HepG2 (cell line): Measurements from ENCODE around the gene CSRNP3. TPM values are rescaled to one million over a fixed set of nuclear protein-coding genes. Genes with fewer than 3 reads are reported as not detected.

Experiments used
- ATAC-seq: fragments of 200-7000 bp; cut with Tn5 transposase; 3 replicates; pipeline ENCODE4 v1.9.1; 2020; ENCODE audit warnings: mild to moderate bottlenecking, moderate library complexity
- BruUV-seq: library from RNA; stranded (reverse); fragments of 400-500 nt; replicated peaks from 2 replicates; lab custom pipeline; 2021; lab: Mats Ljungman, UMichigan
- CTCF ChIA-PET: fragments of 300-600 bp; formaldehyde crosslinking; extraction: SDS; loops from one replicate; lab custom pipeline; 2021; ENCODE audit warnings: low total read pairs, inconsistent platforms, low intra/inter-chr PET ratio; lab: Yijun Ruan, JAX
- POLR2A ChIA-PET: fragments of 350-600 bp; sonication (Branson Sonifier 250); formaldehyde crosslinking; loops from one replicate; lab custom pipeline; 2020; ENCODE audit warnings: antibody characterized with exemption, inconsistent platforms; lab: Yijun Ruan, JAX
- DNase-seq: peaks from one replicate; pipeline ENCODE4 v3.0.0-alpha.2; 2015; ENCODE audit warnings: low spot score
- FAIRE-seq: peaks from 3 replicates; lab custom pipeline; 2011; peaks lifted over from hg19 to GRCh38; lab: Jason Lieb, UNC
- H2AFZ ChIP-seq: one replicate; pipeline ENCODE4 v1.6.1; 2011; ENCODE audit warnings: low read length, inconsistent platforms
- H3K27ac ChIP-seq: fragments of 300-600 bp; 3 replicates; pipeline ENCODE4 v1.8.0; 2011; ENCODE audit warnings: mixed run types, mild to moderate bottlenecking, mixed read lengths, low read length, inconsistent platforms; ENCODE audit not compliant: insufficient read depth; ENCODE audit errors: extremely low read length
- H3K27me3 ChIP-seq, 2 experiments: fragments of 200-600 bp in 1 of 2; 2 replicates in 1 of 2; 3 replicates in 1 of 2; pipeline versions ENCODE4 v1.6.0 to v1.8.0; 2011; ENCODE audit warnings: low read length in 2 of 2, mild to moderate bottlenecking in 2 of 2, moderate library complexity in 2 of 2, inconsistent platforms in 1 of 2; ENCODE audit not compliant: insufficient read depth in 2 of 2, control insufficient read depth in 1 of 2
- H3K36me3 ChIP-seq, 2 experiments: fragments of 200-600 bp in 1 of 2; replicated peaks in 1 of 2; 2 replicates in 1 of 2; 3 replicates in 1 of 2; pipeline versions ENCODE4 v1.5.1 to v1.8.0; 2011; ENCODE audit warnings: low read length in 2 of 2, inconsistent platforms in 1 of 2; ENCODE audit not compliant: insufficient read depth in 2 of 2, control insufficient read depth in 1 of 2
- H3K4me1 ChIP-seq: 2 replicates; pipeline ENCODE4 v1.5.1; 2012; ENCODE audit warnings: low read length, inconsistent platforms; ENCODE audit not compliant: insufficient read depth
- H3K4me2 ChIP-seq: 2 replicates; pipeline ENCODE4 v1.6.0; 2011; ENCODE audit warnings: low read depth, low read length, inconsistent platforms
- H3K4me3 ChIP-seq, 3 experiments: fragments of 200-600 bp in 1 of 3; sonication (generic), shearing (Covaris generic) in 1 of 3; replicated peaks in 1 of 3; 2 replicates each; pipeline ENCODE4 v1.5.1; 2011 to 2016; ENCODE audit warnings: low read length in 3 of 3, inconsistent platforms in 2 of 3, low read depth in 2 of 3, mild to moderate bottlenecking in 2 of 3, control low read depth in 1 of 3, mixed read lengths in 1 of 3; ENCODE audit not compliant: insufficient read depth in 1 of 3
- H3K79me2 ChIP-seq: one replicate; pipeline ENCODE4 v1.6.1; 2011; ENCODE audit warnings: low read length, inconsistent platforms; ENCODE audit not compliant: insufficient read depth
- H3K9ac ChIP-seq: 2 replicates; pipeline ENCODE4 v1.6.0; 2011; ENCODE audit warnings: mild to moderate bottlenecking, low read depth, low read length, inconsistent platforms; ENCODE audit not compliant: insufficient read depth
- H3K9me3 ChIP-seq: 2 replicates; pipeline ENCODE4 v1.5.1; 2012; ENCODE audit warnings: mild to moderate bottlenecking, low read length
- H4K20me1 ChIP-seq: 2 replicates; pipeline ENCODE4 v1.6.0; 2011; ENCODE audit warnings: inconsistent platforms, mild to moderate bottlenecking, low read length, moderate library complexity; ENCODE audit not compliant: insufficient read depth
- ESRRA ChIP-seq: sonication (generic); formaldehyde crosslinking; IDR thresholded peaks from 2 replicates; pipeline ENCODE4 v1.5.1; 2020; ENCODE audit warnings: mild to moderate bottlenecking, low read depth, missing genetic modification reagents
- HINFP ChIP-seq: sonication (generic); formaldehyde crosslinking; IDR thresholded peaks from 2 replicates; pipeline ENCODE4 v1.4.0; 2020; ENCODE audit warnings: low read depth, mild to moderate bottlenecking, missing genetic modification reagents
- NFE2 ChIP-seq: sonication (generic); formaldehyde crosslinking; IDR thresholded peaks from 2 replicates; pipeline ENCODE4 v1.4.0; 2020; ENCODE audit warnings: missing genetic modification reagents
- POLR2AphosphoS5 ChIP-seq: IDR thresholded peaks from 2 replicates; pipeline ENCODE4 v1.6.1; 2012; ENCODE audit warnings: low read depth, low read length
- TEAD3 ChIP-seq: optimal IDR thresholded peaks from 2 replicates; pipeline ENCODE3; 2016; ENCODE audit warnings: borderline replicate concordance
- XBP1 ChIP-seq: sonication (generic); formaldehyde crosslinking; IDR thresholded peaks from 2 replicates; pipeline ENCODE4 v1.5.0; 2020; ENCODE audit warnings: missing genetic modification reagents
- ZNF256 ChIP-seq: sonication (generic); formaldehyde crosslinking; conservative IDR thresholded peaks from 2 replicates; pipeline ENCODE4 v1.4.0; 2020; ENCODE audit warnings: missing genetic modification reagents
- ZNF282 ChIP-seq: fragments of 450-650 bp; IDR thresholded peaks from 2 replicates; pipeline ENCODE4 v1.6.1; 2018; ENCODE audit not compliant: partially characterized antibody
- ZNF367 ChIP-seq: sonication (generic); formaldehyde crosslinking; IDR thresholded peaks from 2 replicates; pipeline ENCODE4 v1.4.0; 2020; ENCODE audit warnings: missing genetic modification reagents, borderline replicate concordance
- ZNF468 ChIP-seq: sonication (generic); formaldehyde crosslinking; IDR thresholded peaks from 2 replicates; pipeline ENCODE4 v1.8.0; 2022; ENCODE audit warnings: mild to moderate bottlenecking, moderate library complexity, missing genetic modification reagents
- ZNF598 ChIP-seq: sonication (generic); formaldehyde crosslinking; IDR thresholded peaks from 2 replicates; pipeline ENCODE4 v1.5.1; 2020; ENCODE audit warnings: mild to moderate bottlenecking, missing genetic modification reagents, borderline replicate concordance
- WGBS: methylation state at CpG from one replicate; pipeline ENCODE4 v1.1.6; 2017; ENCODE audit warnings: low lambda C conversion rate; 5-methylcytosine and 5-hydroxymethylcytosine counted together
- in situ Hi-C: cut with HindIII; loops from 2 replicates; pipeline ENCODE4 v1.10.0; 2017; ENCODE audit warnings: low pct_unique_long_range_greater_than_20kb; ENCODE audit not compliant: extremely low pct_ligation_motif_present
- intact Hi-C: fragments of 100-400 bp; cut with micrococcal nuclease; formaldehyde crosslinking; loops from one replicate; pipeline ENCODE4 v1.10.0; 2022; ENCODE audit not compliant: unreplicated experiment
- polyA plus RNA-seq, 8 experiments: library from polyadenylated mRNA; depleted of rRNA in 3 of 8; stranded (reverse) in 7 of 8; unstranded in 1 of 8; fragments of >200 nt; fragmentation: Illumina TruSeq in 4 of 8; extraction: Trizol in 4 of 8; gene quantifications; 2 replicates each; pipeline versions ENCODE4 v1.2.1 to v1.2.3, GENCODE V29; 2011 to 2016; ENCODE audit warnings: low read depth in 4 of 8, missing spikeins in 1 of 8, mixed read lengths in 1 of 8; ENCODE audit not compliant: insufficient read depth in 1 of 8
- total RNA-seq, 5 experiments: library from RNA; depleted of rRNA; stranded (reverse); fragments of >200 nt; fragmentation: Illumina TruSeq; extraction: Trizol; gene quantifications; 2 replicates each; pipeline ENCODE4 v1.2.3, GENCODE V29; 2016; ENCODE audit warnings: low read depth in 1 of 5

The CSRNP3 gene
- total and polyA plus RNA-seq, 2 of the 13 experiments (the other 11 are each of a cell fraction or from before 2014, with no cell fraction given): not detected

- no peak for TF ChIP-seq HINFP (CRISPR knock-in tag)
- TF ChIP-seq ZNF282: no peak
- no peak for TF ChIP-seq POLR2AphosphoS5
- TF ChIP-seq TEAD3: no peak
- no peak for TF ChIP-seq XBP1 (CRISPR knock-in tag)
- TF ChIP-seq, all 625 proteins: peak for 0
Measured at GRCh38 chr2:165700531-165700930, 231.0 kb downstream of the CSRNP3 start (continued).

- POLR2A ChIA-PET: no interaction called here
- H3K27ac ChIP-seq: no peak overlapping the region
- no peaks in the 10 kb centered on the region for H3K79me2 ChIP-seq
- H3K27me3 ChIP-seq: 0 out of 5 replicates have a peak, but pooled peaks cover 0 to 2% of the 10 kb centered on the region in 2 experiments
- H3K36me3 ChIP-seq: no peaks in the 10 kb centered on the region
- FAIRE-seq (no peak), DNase-seq (no peak), ATAC-seq (no peak)
- H3K4me3 ChIP-seq: no peak overlapping the region
- H3K9me3 ChIP-seq: no peaks in the 10 kb centered on the region
- H3K4me2 ChIP-seq: no peak overlapping the region
- 4% methylated on average over 6 of the region's 6 CpGs for WGBS
- in situ Hi-C loops (no loop called here), intact Hi-C loops (no loop called here)
- no peaks in the 10 kb centered on the region for H3K4me1 ChIP-seq
- H4K20me1 ChIP-seq: no peaks in the 10 kb centered on the region
- CTCF ChIA-PET: no interaction called here
- no TSS peak for BruUV-seq
- TF ChIP-seq ESRRA (CRISPR knock-in tag) (no peak), ZNF367 (CRISPR knock-in tag) (no peak), ZNF468 (CRISPR knock-in tag) (no peak), ZNF598 (no peak), ZNF256 (CRISPR knock-in tag) (no peak), NFE2 (no peak)
- no peak overlapping the region for H3K9ac ChIP-seq
- no peak overlapping the region for H2AFZ ChIP-seq
Measured at GRCh38 chr2:165701147-165701546, 231.6 kb downstream of the CSRNP3 start.
